ENCODE measurements around the gene KLHL26. TPM values are rescaled to one million over a fixed set of nuclear protein-coding genes. Genes with fewer than 3 reads are reported as not detected.
"Not testable (repeated sequence)": the region's sequence is repeated elsewhere in the genome, so short reads cannot be mapped to it uniquely, and the experiment has no call there.

The KLHL26 gene
- total RNA-seq, 1 experiment from 2014 or later, result 7.1 TPM

GRCh38 chr19:18594824-18595373 lies 41.9 kb upstream of the KLHL26 start:
- Histone ChIP-seq H3K27me3 (ENCODE audit: control insufficient read depth, insufficient read depth, low read length) (0 out of 2 replicates have a peak, but pooled peaks cover 1% of the 10 kb centered on the region), H3K4me3 (ENCODE audit: insufficient read depth, low read depth, low read length) (peak overlapping the region; percentile 47), H3K36me3 (replicated peaks; ENCODE audit: control insufficient read depth, insufficient read depth, low read length) (peaks cover 2% of the 10 kb centered on the region; the same call in 1 of the 2 replicates)
- peak; percentile 87 for DNase-seq

DNA sequence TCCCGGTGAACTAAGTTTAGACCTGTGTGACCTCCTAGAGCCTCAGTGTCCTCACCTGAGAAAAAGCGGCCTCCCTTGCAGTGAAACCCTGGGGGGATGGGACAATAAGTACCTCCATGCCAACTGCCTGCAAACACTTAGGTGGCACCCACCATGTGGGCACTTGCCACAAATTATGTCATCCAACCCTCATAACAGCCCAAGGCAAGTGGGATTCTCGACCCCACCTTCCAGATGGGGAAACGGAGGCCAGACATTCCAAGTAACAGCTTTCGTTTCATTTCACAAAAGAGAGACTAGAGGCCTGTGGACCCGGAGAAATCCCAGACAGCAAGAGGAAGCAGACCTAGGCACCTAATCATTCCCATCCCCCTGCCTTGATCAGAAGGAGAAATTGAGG lies 41.4 kb upstream of the KLHL26 start:
- H3K27me3 ChIP-seq (ENCODE audit: control insufficient read depth, insufficient read depth, low read length), result 0 out of 2 replicates have a peak, but pooled peaks cover 1% of the 10 kb centered on the region

DNA sequence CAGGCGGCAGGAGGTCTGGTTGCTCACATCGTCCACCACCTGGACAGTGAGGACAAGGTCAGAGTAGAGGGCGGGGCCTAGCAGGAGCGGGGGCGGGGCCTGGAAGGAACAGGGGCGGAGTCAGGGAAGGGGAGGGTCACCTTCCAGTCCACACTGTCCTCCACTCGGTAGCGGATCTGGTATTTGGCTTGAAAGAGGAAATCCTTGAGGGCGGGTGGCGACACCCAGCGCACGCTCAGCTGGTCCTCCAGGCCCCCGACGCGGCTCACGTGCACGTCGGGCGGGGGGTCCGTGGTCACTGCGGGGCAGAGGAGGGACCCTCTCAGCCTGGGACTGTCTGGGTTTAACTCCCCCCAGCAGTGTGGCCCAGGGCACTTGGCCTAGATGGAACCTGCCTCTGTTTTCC lies 40.1 kb upstream of the KLHL26 start:
- peak; percentile 96 for DNase-seq

More for the DNA sequence above, 41.4 kb upstream of the KLHL26 start:
- peaks cover 2% of the 10 kb centered on the region; the same call in 1 of the 2 replicates for H3K36me3 ChIP-seq (replicated peaks; ENCODE audit: control insufficient read depth, insufficient read depth, low read length)
- no peak overlapping the region for H3K4me3 ChIP-seq (ENCODE audit: insufficient read depth, low read depth, low read length)
- DNase-seq, result peak; percentile 38

DNA sequence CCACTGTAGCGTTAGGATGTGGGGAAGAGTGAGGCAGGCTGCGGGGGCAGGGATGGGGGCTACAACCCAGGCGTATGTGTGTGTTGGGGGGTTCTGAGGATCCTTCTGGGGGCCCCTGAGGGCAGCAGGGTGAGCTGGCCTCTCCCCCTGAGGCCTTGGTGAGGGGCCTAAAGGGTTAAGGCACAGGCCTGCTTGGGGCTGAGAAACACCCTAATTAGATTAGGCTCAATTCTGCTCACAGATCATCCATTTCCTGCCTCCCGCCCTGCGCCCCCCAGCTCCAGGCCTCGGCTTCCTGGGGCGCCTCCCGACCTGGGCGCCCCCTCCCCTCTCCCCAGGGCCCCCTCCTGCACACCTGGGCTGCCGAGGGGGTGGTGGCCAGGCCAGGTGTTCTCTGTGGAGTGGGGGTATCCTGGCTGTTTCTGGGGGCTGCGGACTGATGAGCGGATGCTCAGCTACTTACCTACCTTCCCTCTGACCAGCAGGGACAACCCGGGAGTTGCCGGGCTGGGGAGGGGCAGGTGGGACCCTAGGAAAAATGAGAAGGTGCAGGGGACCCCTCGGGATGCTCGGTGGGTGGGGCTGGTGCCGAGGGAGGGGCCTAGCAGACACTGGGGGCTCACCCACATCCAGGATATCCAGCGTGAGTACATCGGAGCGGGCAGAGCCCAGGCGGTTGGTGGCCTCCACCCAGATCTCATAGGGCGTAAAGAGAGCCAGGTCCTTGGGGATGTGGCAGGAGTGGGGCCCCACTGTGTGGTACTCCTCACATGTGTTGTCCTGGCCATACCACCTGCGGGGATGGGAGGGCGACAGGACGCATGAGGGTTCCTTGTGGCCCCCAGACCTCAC lies 38.8 kb upstream of the KLHL26 start:
- Histone ChIP-seq H3K36me3 (replicated peaks; ENCODE audit: control insufficient read depth, insufficient read depth, low read length) (no peaks in the 10 kb centered on the region), H3K4me3 (ENCODE audit: insufficient read depth, low read depth, low read length) (no peak overlapping the region), H3K27me3 (ENCODE audit: control insufficient read depth, insufficient read depth, low read length) (peaks cover 9% of the 10 kb centered on the region)
- DNase-seq, result peak; percentile 71

More for the DNA sequence above, 40.1 kb upstream of the KLHL26 start:
- H3K36me3 ChIP-seq (replicated peaks; ENCODE audit: control insufficient read depth, insufficient read depth, low read length), result no peaks in the 10 kb centered on the region
- H3K4me3 ChIP-seq (ENCODE audit: insufficient read depth, low read depth, low read length), result no peak overlapping the region; the same call in 1 of the 2 replicates
- peaks cover 2% of the 10 kb centered on the region; the same call in 1 of the 2 replicates for H3K27me3 ChIP-seq (ENCODE audit: control insufficient read depth, insufficient read depth, low read length)

GRCh38 chr19:18599485-18599884 lies 37.3 kb upstream of the KLHL26 start:
- Histone ChIP-seq H3K36me3 (replicated peaks; ENCODE audit: control insufficient read depth, insufficient read depth, low read length) (no peaks in the 10 kb centered on the region), H3K27me3 (ENCODE audit: control insufficient read depth, insufficient read depth, low read length) (peaks cover 23% of the 10 kb centered on the region), H3K4me3 (ENCODE audit: insufficient read depth, low read depth, low read length) (no peak overlapping the region)
- peak; percentile 51 for DNase-seq

GRCh38 chr19:18600692-18601397 lies 36.0 kb upstream of the KLHL26 start:
- H3K36me3 ChIP-seq (replicated peaks; ENCODE audit: control insufficient read depth, insufficient read depth, low read length); H3K4me3 ChIP-seq (ENCODE audit: insufficient read depth, low read depth, low read length); DNase-seq: not testable (repeated sequence)
- H3K27me3 ChIP-seq (ENCODE audit: control insufficient read depth, insufficient read depth, low read length), result peaks cover 36% of the 10 kb centered on the region

- no peak overlapping the region for H3K4me3 ChIP-seq (ENCODE audit: insufficient read depth, low read depth, low read length)
- DNase-seq, result peak; percentile 11
- peaks cover 43% of the 10 kb centered on the region for H3K27me3 ChIP-seq (ENCODE audit: control insufficient read depth, insufficient read depth, low read length)
- H3K36me3 ChIP-seq (replicated peaks; ENCODE audit: control insufficient read depth, insufficient read depth, low read length), result no peaks in the 10 kb centered on the region
Measured at GRCh38 chr19:18601875-18602274, 35.0 kb upstream of the KLHL26 start.

DNA sequence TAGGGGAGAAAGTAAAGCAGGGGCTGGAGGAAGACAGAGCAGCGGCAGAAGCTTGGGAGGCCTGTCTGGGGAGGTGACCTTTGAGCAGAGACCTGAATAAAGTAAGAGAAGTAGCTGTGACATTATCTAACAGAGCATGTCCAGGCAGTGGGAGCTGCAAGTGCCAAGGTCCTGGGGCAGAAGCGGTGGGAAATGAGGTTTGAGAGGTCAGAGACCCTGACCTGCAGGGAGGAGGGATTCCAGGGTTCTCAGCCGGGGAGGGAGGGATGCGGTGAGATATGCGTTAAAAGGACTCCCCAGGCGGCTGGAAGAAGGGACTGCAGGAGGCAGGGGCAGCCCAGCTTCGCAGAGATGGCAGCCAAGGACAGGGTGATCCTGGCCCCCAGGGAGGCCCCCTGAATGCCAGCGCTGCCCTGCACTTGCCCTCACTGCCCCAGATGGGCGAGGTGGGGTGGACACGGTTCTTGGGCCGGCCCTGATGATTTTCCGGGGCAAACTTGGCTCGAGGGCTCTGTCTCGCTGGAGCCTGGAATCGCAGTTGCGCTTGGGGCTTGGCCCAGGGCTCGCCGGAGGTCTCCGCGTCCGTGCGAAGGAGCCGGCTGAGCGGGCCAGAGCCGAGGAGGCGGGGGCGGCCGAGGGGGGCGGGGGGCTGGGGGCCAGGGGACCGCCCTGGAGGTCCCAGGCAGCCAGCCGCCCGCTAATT lies 33.4 kb upstream of the KLHL26 start:
- peak; percentile 91 for DNase-seq
- Histone ChIP-seq H3K4me3 (ENCODE audit: insufficient read depth, low read depth, low read length) (peak overlapping the region; percentile 29; the same call in 1 of the 2 replicates), H3K36me3 (replicated peaks; ENCODE audit: control insufficient read depth, insufficient read depth, low read length) (no peaks in the 10 kb centered on the region), H3K27me3 (ENCODE audit: control insufficient read depth, insufficient read depth, low read length) (peaks cover 58% of the 10 kb centered on the region)

- no peaks in the 10 kb centered on the region for H3K36me3 ChIP-seq (replicated peaks; ENCODE audit: control insufficient read depth, insufficient read depth, low read length)
- DNase-seq, result peak; percentile 78
- H3K4me3 ChIP-seq (ENCODE audit: insufficient read depth, low read depth, low read length), result peak overlapping the region; percentile 17; the same call in 1 of the 2 replicates
- peaks cover 64% of the 10 kb centered on the region for H3K27me3 ChIP-seq (ENCODE audit: control insufficient read depth, insufficient read depth, low read length)
Measured at GRCh38 chr19:18603958-18604819, 32.6 kb upstream of the KLHL26 start.

DNA sequence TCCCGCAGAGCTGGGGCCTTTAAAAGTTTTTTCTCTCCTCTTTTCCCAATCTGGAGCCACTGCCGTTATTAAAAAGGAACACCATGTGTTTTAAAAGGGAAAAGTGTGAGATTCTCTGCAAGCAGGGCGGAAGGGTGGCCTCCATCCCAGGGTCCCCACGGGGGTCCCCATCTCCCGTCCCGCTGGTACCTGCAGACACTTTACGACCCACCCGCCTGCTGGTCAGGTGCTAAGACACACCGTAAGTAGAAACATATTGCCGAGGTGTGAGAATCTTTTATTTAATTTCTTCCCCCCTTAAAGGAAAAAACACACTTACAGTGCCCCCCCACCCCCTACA lies 32.0 kb upstream of the KLHL26 start:
- no peaks in the 10 kb centered on the region for H3K36me3 ChIP-seq (replicated peaks; ENCODE audit: control insufficient read depth, insufficient read depth, low read length)
- peak; percentile 61 for DNase-seq
- no peak overlapping the region for H3K4me3 ChIP-seq (ENCODE audit: insufficient read depth, low read depth, low read length)
- H3K27me3 ChIP-seq (ENCODE audit: control insufficient read depth, insufficient read depth, low read length), result peaks cover 70% of the 10 kb centered on the region

- peak overlapping the region; percentile 2; the same call in 1 of the 2 replicates for H3K4me3 ChIP-seq (ENCODE audit: insufficient read depth, low read depth, low read length)
- DNase-seq, result peak; percentile 81
- H3K27me3 ChIP-seq (ENCODE audit: control insufficient read depth, insufficient read depth, low read length), result peaks cover 74% of the 10 kb centered on the region
- no peaks in the 10 kb centered on the region for H3K36me3 ChIP-seq (replicated peaks; ENCODE audit: control insufficient read depth, insufficient read depth, low read length)
Measured at GRCh38 chr19:18605196-18605545, 31.7 kb upstream of the KLHL26 start.

DNA sequence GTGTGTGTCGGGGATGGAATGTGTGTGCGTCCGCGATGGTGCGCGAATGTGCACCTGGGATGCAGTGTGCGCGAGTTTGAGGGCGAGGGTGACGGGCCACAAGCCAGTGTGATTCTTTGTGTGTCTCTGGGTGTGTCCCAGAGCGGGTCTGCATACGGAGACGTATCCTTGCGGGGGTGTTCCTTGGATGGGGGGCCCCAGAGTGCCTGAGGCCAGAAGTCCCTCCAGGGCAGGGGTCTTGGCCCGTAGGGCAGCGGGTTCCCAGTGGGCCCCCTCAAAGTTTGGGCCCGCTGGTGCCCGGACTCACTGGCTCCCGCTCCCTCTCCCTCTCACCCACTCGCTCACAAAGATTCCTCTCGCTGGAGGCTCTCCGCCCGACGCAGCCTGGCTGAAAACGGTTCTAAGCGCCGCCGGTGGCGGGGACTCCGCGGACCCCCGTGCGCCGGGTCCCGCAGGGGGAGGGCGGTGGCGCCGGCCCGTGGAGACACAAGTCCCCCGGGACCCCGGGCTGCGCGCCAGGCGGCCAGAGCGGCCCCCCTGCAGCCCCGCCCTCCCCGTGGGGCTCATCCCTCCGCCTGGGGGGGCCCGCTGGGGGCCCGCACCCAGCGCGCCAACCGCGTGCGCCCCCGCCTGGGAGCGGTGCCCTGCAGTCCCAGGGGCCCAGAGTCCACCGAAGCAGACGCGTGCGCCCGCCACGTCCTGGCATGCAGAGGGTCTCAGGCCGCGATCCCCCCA lies 31.1 kb upstream of the KLHL26 start:
- Histone ChIP-seq H3K36me3 (replicated peaks; ENCODE audit: control insufficient read depth, insufficient read depth, low read length) (no peaks in the 10 kb centered on the region), H3K27me3 (ENCODE audit: control insufficient read depth, insufficient read depth, low read length) (peaks cover 78% of the 10 kb centered on the region), H3K4me3 (ENCODE audit: insufficient read depth, low read depth, low read length) (peak overlapping the region; percentile 38)
- peak; percentile 80 for DNase-seq

All from H7 (cell line).